Anterior cingulate cortex (tissue), 58 donors: ENCODE measurements around the gene UVSSA.
A peak's percentile ranks its signal among the peaks of the same experiment; 100 is the strongest.

Experiments
- DNase-seq, 58 donors: peaks; one replicate each; lab custom pipeline; 2025; lab: John Stamatoyannopoulos, UW

The UVSSA gene, protein sequence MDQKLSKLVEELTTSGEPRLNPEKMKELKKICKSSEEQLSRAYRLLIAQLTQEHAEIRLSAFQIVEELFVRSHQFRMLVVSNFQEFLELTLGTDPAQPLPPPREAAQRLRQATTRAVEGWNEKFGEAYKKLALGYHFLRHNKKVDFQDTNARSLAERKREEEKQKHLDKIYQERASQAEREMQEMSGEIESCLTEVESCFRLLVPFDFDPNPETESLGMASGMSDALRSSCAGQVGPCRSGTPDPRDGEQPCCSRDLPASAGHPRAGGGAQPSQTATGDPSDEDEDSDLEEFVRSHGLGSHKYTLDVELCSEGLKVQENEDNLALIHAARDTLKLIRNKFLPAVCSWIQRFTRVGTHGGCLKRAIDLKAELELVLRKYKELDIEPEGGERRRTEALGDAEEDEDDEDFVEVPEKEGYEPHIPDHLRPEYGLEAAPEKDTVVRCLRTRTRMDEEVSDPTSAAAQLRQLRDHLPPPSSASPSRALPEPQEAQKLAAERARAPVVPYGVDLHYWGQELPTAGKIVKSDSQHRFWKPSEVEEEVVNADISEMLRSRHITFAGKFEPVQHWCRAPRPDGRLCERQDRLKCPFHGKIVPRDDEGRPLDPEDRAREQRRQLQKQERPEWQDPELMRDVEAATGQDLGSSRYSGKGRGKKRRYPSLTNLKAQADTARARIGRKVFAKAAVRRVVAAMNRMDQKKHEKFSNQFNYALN

DNA sequence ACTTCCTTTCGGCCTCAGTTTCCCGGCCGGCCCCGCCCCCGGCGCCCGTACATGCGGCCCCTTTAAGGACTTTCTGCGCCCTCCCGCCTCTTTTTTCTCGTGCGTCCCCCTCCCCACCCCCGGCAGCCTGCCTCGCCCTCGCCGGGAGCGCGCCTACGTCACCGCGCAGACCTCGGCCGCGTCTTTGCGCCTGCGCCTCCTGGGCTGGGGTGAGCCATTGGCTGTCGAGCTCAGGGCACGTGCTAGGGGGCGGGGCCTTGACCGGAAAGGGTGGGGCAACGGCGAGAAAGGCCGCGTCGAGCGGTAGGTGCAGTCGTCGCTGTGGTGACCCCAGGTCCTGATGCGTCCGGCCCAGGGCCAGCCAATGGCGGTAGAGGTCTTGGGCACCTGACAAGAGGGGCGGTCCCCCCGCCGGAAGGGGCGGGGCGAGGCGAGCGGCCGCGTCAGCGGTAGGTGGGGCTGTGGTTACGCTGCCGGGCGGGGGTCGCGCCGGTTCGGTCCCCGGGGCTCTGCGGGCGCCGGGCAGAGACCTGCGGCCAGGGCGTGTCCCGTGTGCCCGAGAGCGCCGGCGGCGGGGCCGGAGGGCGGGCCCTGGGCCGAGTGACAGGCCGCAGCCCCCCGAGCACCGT is at the start of gene UVSSA:
UVSSA (plus strand) TSS at position 428 of the 629 bp plus-strand sequence. CDS start 884 bp downstream, outside the sequence.
- peak; percentile 96 to 100 (median 100) for DNase-seq

GRCh38 chr4:1297456-1298325 is 49.3 kb upstream of the UVSSA start:
- DNase-seq, result no peak

GRCh38 chr4:1298461-1298860 is 48.5 kb upstream of the UVSSA start:
- DNase-seq, result no peak

GRCh38 chr4:1299301-1299860 is 47.6 kb upstream of the UVSSA start:
- no peak for DNase-seq

DNA sequence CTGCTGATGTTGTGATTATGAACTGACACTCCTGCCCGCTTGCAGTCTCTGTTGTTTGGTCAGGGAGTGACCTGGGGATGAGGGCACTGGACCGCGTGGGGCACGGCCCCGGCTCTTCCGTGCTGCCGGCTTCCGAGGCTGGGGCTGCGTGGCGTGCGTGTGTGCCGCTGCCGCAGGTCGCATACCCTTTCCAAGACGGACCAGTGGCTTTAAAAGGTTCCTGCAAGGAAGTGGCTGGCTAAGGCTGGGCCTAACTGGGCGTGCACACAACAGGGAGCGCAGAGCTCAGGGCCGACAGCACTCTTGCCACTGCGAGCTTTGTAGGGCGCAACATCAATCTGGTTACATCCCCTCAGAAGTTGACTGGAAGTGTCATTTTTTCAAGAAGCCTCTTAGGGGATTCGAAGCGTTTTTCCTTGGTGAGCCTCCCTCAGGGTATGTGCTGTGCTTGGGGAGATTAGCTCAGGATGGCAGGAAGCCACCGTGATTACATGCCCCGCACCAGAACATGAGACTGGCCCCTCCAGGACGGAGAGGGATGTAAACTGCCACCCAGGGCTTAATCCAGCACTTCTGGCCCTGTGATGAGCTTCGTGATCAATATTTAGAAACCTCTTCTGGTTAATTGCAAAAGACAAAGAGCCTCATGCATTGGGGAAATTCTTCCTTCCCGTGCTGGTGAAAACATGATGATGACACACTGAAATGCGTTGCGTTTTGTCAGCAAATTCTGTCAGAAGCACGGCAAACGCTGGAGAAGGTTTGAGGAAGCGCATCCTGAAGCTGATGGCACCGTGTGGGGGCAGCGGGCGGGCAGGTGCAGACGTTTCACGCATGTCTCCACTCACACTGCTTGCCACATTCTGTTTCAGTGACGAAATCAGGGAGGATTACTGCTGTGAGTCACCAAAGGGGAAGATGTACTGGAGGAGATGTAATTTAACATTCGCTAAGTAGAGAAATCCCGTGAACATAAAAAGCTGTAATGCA is 46.2 kb upstream of the UVSSA start:
- DNase-seq, result peak in 46 of 58 donors; percentile 10 to 77 (median 40)

GRCh38 chr4:1302159-1302558 is 44.8 kb upstream of the UVSSA start:
- DNase-seq, result no peak

DNA sequence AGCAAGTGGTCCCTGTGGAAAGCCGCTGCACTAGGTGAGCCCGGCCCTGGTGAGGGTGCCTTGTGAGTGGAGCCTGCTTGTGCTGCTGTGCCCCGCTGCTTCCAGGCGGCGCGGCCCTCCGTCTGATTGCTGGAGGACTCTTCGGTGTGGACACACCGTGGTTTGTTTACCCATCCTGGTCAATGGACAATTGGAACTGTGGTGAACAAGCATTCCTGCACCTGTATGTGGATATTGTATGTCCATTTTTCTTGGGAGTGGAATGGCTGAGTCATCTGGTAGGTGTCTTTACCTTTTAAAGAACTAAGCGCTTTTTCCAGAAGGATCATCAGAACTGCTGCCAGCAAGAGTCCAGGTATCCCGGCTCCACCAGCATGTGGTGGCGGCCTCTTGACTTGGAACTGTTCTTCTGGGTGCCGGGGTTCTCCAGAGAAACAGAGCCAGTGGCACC is 41.7 kb upstream of the UVSSA start:
- DNase-seq, result no peak

GRCh38 chr4:1305781-1306455 is 41.1 kb upstream of the UVSSA start:
- no peak for DNase-seq

DNA sequence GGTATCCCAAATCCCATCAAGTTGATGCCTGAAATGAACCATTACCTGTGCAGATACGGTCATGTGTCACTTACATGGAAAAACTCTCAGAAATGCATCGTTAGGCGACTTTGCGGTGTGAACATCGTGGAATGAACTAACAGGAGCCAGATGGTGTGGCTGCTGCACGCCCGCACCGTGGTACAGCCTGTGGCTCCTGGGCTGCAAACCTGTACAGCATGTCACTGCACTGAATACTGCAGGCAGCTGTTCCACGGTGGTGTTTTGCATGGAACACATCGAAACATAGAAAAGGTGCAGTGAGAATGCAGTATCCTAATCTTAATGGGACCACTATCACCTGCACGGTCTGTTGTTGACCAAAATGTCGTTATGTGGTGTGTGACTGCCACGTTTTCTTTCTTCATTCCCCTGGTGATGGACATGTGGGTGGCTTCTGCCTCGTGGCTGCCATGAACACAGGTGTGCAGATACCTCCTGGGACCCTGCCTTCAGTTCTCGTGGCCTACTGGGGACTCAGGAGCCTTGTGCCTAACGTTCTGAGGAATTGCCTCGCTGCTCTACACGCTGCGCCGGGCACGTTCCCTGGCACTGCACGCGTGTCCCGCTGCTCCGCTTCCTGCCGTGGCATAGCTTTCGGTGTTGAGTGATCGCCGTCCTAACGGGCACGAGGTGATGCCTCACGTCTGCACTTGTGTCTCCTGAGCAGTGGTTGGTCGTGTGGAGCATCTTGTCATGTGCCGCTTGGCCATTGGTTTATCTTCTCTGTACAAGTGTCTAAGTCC is 38.9 kb upstream of the UVSSA start:
- DNase-seq, result no peak

GRCh38 chr4:1309261-1310010 is 37.6 kb upstream of the UVSSA start:
- DNase-seq, result peak; percentile 15 to 92 (median 81)

GRCh38 chr4:1310031-1310795 is 36.8 kb upstream of the UVSSA start:
- DNase-seq, result no peak

- no peak for DNase-seq
Observed at GRCh38 chr4:1310796-1311631, 36.0 kb upstream of the UVSSA start.

- no peak for DNase-seq
Observed at GRCh38 chr4:1312821-1313640, 34.0 kb upstream of the UVSSA start.

DNA sequence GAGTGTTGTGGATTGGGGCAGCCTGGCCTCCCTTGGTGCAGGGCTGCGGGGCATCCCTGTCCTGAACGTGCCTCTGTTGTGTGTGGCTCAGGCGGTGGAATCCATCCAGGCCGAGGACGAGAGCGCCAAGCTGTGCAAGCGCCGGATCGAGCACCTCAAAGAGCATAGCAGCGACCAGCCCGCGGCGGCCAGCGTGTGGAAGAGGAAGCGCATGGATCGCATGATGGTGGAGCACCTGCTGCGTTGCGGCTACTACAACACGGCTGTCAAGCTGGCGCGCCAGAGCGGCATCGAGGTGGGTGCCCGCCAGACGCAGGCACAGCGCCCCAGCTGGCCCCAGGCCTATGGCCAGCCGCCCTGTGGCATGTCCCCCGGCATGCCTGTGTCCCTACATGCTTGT is 31.7 kb upstream of the UVSSA start:
- no peak for DNase-seq
